Stimulated activated naive CD8-positive, alpha-beta T cell treated with anti-CD3 and anti-CD28 coated beads, Interleukin-15, Interleukin-2, amounts not matched to agents 100 ng/mL and 50 ng/mL, for 24 hours (primary cell): ENCODE data around the gene RAB44.
"Not testable (repeated sequence)": the region's sequence is repeated elsewhere in the genome, so short reads cannot be mapped to it uniquely, and the experiment has no call there.

Source experiments
- H3K27ac Mint-ChIP-seq: one replicate; pipeline ENCODE4 v1.8.0; 2021; ENCODE audit warnings: mild to moderate bottlenecking, mixed read lengths
- H3K27me3 Mint-ChIP-seq: one replicate; pipeline ENCODE4 v1.8.0; 2021; ENCODE audit warnings: mixed read lengths
- H3K36me3 Mint-ChIP-seq: one replicate; pipeline ENCODE4 v1.8.0; 2021; ENCODE audit warnings: low read depth, mixed read lengths
- H3K4me1 Mint-ChIP-seq: one replicate; pipeline ENCODE4 v1.8.0; 2021; ENCODE audit warnings: low read depth, mixed read lengths
- H3K4me3 Mint-ChIP-seq: one replicate; pipeline ENCODE4 v1.8.0; 2021; ENCODE audit warnings: mild to moderate bottlenecking, mixed read lengths
- H3K9me3 Mint-ChIP-seq: one replicate; pipeline ENCODE4 v1.8.0; 2021; ENCODE audit warnings: mixed read lengths

RAB44 gene, protein sequence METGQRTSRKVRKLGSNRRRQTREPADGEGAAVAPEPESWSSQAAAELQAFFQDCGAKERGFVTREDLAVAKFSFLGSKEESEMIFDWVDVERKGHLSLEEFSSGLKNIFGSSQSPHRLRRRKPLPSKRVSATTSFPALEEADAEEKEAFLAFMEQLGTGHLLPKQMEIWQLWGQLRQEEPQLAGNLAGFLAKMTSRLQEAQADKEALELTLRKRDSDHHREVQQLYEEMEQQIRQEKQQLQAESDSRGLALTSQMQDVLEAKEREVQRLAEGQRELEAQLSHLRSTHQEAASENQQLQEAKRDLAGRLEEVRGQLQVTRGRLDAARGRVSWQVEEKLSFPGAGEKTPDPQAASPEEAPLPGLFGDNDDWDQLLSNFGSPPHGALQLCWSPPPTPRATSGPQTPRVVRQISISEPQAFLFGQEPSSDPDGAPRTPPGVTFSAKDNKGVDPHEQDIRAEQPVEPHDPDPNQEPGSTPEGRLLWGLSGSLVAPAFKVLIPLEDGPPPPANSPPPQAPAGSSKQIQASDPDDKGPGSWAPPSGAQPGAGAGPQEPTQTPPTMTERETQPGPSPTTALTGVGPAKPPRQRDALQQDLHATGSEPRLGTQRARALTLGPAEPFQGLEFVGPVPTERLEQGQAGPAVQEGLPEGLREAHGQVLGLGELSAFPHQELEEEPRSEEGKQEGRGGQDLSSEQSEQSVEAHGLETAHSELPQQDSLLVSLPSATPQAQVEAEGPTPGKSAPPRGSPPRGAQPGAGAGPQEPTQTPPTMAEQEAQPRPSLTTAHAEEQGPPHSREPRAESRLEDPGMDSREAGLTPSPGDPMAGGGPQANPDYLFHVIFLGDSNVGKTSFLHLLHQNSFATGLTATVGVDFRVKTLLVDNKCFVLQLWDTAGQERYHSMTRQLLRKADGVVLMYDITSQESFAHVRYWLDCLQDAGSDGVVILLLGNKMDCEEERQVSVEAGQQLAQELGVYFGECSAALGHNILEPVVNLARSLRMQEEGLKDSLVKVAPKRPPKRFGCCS

DNA sequence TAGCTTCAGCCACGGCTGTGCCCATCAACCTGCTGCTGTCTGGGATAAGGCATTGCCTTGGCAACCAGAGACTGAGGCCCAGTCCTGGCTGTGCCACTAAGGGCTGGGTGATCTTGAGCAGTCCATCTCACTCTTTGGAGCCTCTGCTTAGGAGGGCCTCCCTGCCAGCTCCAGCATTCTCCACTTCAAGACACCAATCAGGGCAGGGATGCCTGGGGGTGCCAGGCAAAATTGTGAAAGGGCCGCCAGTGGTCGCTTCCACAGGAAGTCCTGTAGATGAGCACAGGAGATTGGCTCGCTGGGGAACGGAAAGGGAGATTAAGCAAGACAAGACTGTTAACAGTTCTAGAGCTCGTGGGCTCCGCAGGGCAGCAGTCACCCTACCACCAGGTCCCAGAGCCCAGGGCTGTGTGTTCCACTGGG is at the start of gene RAB44:
TSS of gene RAB44 (plus strand) at position 346 of the 423 bp plus-strand sequence. CDS start 6,410 bp downstream, outside the sequence.
- Mint-ChIP-seq H3K4me1 (peaks cover 44% of the 10 kb centered on the region), H3K27ac (peak within 1 kb of the TSS; percentile 37), H3K27me3 (no peaks in the 10 kb centered on the region), H3K9me3 (no peaks in the 10 kb centered on the region), H3K36me3 (no peaks in the 10 kb centered on the region), H3K4me3 (no peak within 1 kb of the TSS)

DNA sequence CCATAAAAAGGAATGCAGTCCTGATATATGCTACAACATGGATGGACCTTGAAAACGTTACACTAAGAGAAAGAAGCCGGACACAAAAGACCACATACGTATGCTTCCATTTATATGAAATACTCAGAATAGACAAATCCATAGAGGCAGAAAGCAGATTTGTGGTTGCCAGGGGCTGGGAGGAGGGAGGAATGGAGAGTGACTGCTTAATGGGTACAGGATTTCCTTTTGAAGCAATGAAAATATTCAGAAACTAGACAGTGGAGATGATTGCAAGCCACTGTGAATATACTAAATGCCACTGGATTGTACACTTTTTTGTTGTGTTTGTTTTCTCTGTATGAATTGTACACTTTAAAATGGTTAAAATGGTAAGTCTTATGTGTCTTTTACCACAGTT is 48.5 kb upstream of the RAB44 start:
- Mint-ChIP-seq H3K9me3 (no peaks in the 10 kb centered on the region), H3K27ac (no peak overlapping the region), H3K27me3 (peaks cover 4% of the 10 kb centered on the region), H3K4me3 (no peak overlapping the region), H3K4me1 (no peaks in the 10 kb centered on the region), H3K36me3 (no peaks in the 10 kb centered on the region)

DNA sequence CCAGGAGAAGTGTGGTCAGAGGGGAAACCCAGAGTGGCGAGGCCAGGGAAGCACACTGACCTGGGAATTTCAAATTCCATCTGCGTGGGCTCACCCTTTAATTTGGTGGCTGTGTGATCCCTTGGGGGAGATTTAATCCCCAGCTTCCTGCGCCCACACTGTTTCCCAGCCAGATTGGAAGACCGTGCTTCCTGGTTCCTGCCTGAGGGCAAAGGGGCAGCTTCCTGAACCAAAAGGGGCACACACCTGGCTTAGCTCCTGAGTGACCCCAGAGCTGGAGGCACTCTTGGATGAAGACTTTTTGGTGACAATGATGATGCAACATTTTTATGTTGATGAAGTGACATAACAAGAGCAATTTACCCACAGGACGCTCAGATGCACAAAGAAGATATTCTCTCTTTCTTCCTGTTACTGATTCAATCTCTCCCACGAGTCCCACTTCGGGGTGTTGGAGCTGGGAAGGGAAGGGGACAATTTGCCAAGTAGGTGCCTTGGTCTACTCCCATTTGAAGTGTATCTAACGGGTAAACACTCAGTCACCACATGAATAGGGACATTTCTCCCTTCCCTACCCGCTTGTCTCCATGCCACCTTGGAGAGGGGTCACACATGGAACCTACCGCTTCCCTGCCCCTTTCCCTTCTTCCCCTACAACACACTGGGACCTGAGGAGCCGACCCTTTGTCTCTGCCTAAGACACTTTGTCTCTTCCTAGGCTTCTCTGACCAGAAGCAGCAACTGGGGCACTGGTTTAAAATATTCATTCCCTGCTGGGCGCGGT is 47.7 kb upstream of the RAB44 start:
- Mint-ChIP-seq H3K4me1 (no peaks in the 10 kb centered on the region), H3K27ac (no peak overlapping the region), H3K27me3 (peaks cover 4% of the 10 kb centered on the region), H3K36me3 (no peaks in the 10 kb centered on the region), H3K9me3 (no peaks in the 10 kb centered on the region), H3K4me3 (no peak overlapping the region)

DNA sequence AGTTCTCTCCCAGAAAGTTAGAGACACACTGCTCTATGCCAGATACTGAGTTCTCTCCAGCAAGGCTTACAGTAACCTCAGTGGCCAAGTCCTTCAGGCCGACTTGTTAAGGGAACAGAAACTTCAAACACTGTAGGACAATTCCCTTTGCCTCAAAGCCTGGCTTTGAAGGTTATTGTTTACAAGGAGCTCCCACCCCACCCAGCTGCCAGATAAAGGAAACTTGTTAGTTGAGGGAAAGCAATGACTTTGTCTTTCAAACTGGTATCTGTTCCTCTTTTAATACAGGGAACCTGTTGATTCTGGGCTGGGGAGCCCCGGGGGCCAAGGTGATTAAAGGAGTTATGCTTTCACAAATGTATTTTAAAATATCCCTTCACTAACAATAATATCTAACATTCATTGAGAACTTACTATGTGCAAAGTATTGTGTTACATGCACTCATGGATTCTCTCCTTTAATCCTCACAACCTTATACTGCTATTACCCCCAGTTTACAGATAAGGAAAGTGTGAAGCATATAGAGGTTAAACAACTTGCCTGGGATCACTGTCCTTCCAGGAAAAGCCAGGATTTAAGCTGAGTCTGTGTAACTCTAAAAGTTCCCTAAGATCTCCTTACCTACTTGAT is 46.7 kb upstream of the RAB44 start:
- Mint-ChIP-seq H3K27ac (no peak overlapping the region), H3K27me3 (peaks cover 9% of the 10 kb centered on the region), H3K36me3 (no peaks in the 10 kb centered on the region), H3K9me3 (no peaks in the 10 kb centered on the region), H3K4me1 (no peaks in the 10 kb centered on the region), H3K4me3 (no peak overlapping the region)

DNA sequence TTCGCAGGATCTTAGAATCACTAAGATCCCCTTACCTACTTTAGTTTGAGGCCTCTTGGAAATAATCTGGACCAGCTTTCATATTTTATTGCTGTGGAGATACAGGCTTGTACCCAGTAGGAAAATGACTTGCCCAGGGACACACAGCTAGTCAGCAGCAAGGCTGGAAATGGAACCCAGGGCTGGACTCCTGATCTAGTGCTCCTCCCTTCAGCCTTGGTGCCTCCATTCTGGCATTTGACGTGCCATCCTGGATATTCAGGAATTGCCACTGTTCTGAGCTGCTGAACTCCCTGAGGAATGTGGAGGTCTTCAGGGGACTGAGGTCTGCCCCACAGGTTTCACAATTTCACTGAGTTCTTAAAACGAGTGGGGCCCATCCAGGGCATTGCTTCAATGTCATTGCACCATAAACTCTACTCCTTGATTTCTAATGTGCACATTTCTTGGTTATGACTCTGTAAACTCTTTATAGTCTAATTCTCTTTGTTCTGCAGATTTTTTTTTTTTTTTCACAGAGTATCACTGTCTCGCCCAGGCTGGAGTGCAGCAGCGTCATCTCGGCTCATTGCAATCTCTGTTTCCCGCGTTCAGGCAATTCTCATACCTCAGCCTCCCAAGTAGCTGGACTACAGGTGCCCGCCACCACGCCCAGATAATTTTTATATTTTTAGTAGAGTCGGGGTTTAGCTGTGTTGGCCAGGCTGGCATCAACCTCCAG is 45.8 kb upstream of the RAB44 start:
- no peaks in the 10 kb centered on the region for H3K4me1 Mint-ChIP-seq
- no peaks in the 10 kb centered on the region for H3K9me3 Mint-ChIP-seq
- no peak overlapping the region for H3K4me3 Mint-ChIP-seq
- no peak overlapping the region for H3K27ac Mint-ChIP-seq
- no peaks in the 10 kb centered on the region for H3K36me3 Mint-ChIP-seq
- H3K27me3 Mint-ChIP-seq, result peaks cover 14% of the 10 kb centered on the region

- H3K27ac Mint-ChIP-seq, H3K4me1 Mint-ChIP-seq, H3K4me3 Mint-ChIP-seq, H3K36me3 Mint-ChIP-seq, H3K9me3 Mint-ChIP-seq: not testable (repeated sequence)
- H3K27me3 Mint-ChIP-seq, result peaks cover 23% of the 10 kb centered on the region
Observed at GRCh38 chr6:36654469-36654868, 43.2 kb upstream of the RAB44 start.

GRCh38 chr6:36655085-36655724 is 42.4 kb upstream of the RAB44 start:
- H3K9me3 Mint-ChIP-seq, result no peaks in the 10 kb centered on the region
- H3K27me3 Mint-ChIP-seq, result peaks cover 30% of the 10 kb centered on the region
- no peaks in the 10 kb centered on the region for H3K4me1 Mint-ChIP-seq
- H3K27ac Mint-ChIP-seq, result no peak overlapping the region
- H3K4me3 Mint-ChIP-seq, result no peak overlapping the region
- no peaks in the 10 kb centered on the region for H3K36me3 Mint-ChIP-seq

DNA sequence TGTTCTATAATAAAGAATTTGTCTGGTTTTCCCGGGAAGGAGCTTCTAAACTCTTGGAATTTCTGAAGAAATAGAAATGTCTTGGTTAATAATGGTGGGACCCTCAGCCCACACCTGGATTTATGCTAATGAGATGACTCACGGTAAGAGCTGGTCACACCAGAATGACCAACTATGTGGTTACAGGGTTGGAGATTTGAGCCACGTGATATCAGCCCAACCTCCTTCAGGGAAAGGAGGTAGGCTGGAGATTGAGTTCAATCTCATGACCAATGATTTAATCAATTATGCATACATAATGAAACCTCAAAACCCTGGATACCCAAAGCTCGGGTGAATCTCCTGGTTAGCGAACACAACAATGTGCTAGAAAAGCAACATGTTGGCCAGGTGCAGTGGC is 41.2 kb upstream of the RAB44 start:
- Mint-ChIP-seq H3K36me3 (no peaks in the 10 kb centered on the region), H3K27ac (no peak overlapping the region), H3K4me3 (no peak overlapping the region), H3K9me3 (no peaks in the 10 kb centered on the region), H3K27me3 (peaks cover 30% of the 10 kb centered on the region), H3K4me1 (no peaks in the 10 kb centered on the region)

DNA sequence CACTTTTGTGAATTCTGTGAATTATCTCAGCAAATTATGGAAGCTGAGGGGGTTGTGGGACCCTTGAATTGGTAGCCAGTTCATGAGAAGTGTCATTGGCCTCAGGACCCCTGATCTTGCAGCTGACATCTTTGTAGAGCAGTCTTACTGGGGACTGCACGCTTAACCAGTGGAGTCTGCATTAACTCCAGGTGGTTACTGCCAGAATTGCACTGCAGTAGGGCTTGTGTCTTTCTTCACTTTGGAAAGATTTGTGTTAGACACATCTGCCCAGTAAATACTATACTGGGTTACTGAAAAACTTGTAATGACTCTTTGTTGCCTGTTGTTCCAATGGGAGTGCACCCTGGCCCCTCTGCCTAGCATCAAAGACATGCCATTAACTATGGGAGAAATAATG is 40.4 kb upstream of the RAB44 start:
- H3K4me3 Mint-ChIP-seq, result no peak overlapping the region
- H3K27ac Mint-ChIP-seq, result no peak overlapping the region
- no peaks in the 10 kb centered on the region for H3K9me3 Mint-ChIP-seq
- peaks cover 30% of the 10 kb centered on the region for H3K27me3 Mint-ChIP-seq
- peaks cover under 1% of the 10 kb centered on the region for H3K4me1 Mint-ChIP-seq
- H3K36me3 Mint-ChIP-seq, result no peaks in the 10 kb centered on the region

DNA sequence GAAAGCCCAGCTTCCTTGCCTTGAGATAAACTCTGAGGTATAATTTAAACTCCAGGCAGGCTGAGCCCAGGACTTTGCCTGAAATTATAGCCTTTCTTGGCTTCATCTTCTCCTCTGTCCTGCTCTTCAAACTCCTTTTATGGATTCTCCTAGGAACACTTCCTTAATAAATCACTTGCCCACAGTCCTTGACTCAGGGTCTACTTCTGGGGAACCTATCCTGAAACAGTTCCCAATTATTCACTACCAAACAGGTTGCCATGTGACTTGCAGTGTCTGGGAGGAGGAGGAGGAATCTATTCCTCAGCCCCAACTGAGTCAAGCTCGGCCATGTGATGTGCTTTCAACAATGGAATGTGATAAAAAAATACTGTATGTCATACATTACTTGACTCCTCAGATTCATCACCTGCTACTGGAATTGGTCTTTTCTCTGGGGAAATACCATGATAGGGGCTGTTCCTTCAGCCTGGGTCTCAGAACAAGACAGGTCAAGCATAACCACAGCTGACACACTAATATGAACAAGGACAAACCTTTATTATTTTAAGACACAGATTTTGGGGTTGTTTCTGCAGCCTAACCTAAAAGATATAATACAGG is 39.6 kb upstream of the RAB44 start:
- no peaks in the 10 kb centered on the region for H3K36me3 Mint-ChIP-seq
- H3K4me1 Mint-ChIP-seq, result peaks cover 6% of the 10 kb centered on the region
- peaks cover 30% of the 10 kb centered on the region for H3K27me3 Mint-ChIP-seq
- H3K4me3 Mint-ChIP-seq, result no peak overlapping the region
- no peaks in the 10 kb centered on the region for H3K9me3 Mint-ChIP-seq
- no peak overlapping the region for H3K27ac Mint-ChIP-seq

- Mint-ChIP-seq H3K4me3 (no peak overlapping the region), H3K36me3 (no peaks in the 10 kb centered on the region), H3K9me3 (no peaks in the 10 kb centered on the region), H3K4me1 (peaks cover 10% of the 10 kb centered on the region), H3K27me3 (peaks cover 30% of the 10 kb centered on the region), H3K27ac (no peak overlapping the region)
Observed at GRCh38 chr6:36659271-36659670, 38.4 kb upstream of the RAB44 start.

GRCh38 chr6:36660771-36661471 is 36.7 kb upstream of the RAB44 start:
- Mint-ChIP-seq H3K9me3 (no peaks in the 10 kb centered on the region), H3K27ac (no peak overlapping the region), H3K36me3 (no peaks in the 10 kb centered on the region), H3K4me3 (no peak overlapping the region), H3K4me1 (peaks cover 10% of the 10 kb centered on the region), H3K27me3 (peaks cover 25% of the 10 kb centered on the region)

DNA sequence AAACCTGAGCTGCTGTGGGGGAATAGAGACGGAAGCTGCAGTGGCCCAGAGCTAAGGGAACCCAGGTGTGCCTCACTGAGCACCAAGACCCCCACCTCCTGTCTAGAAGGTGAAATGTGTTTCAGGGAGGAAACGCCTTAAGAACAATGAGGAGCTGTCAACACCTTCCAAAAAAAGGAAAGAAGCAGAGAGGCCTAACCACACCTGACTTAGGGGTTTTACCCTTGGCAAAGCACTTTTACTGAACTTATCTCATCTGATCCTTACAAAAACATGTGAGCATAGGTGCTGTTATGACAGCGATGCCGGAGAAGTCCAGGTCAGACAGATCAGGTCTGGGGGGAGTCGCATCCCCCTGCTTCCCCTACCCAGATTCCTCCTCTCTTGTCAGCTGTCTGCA is 35.2 kb upstream of the RAB44 start:
- no peaks in the 10 kb centered on the region for H3K9me3 Mint-ChIP-seq
- no peak overlapping the region for H3K4me3 Mint-ChIP-seq
- H3K4me1 Mint-ChIP-seq, result peaks cover 10% of the 10 kb centered on the region
- no peak overlapping the region for H3K27ac Mint-ChIP-seq
- H3K36me3 Mint-ChIP-seq, result no peaks in the 10 kb centered on the region
- H3K27me3 Mint-ChIP-seq, result peaks cover 17% of the 10 kb centered on the region
